Measurements from ENCODE around the gene NEU4. TPM values are rescaled to one million over a fixed set of nuclear protein-coding genes. Genes with fewer than 3 reads are reported as not detected.
"Not testable (repeated sequence)": the region's sequence is repeated elsewhere in the genome, so short reads cannot be mapped to it uniquely, and the experiment has no call there.

NEU4 gene
- not detected in 2 replicates for polyA plus RNA-seq (2011; rRNA removed)
- polyA minus RNA-seq (2011; rRNA and poly(A)+ RNA removed): not detected in 2 replicates

DNA sequence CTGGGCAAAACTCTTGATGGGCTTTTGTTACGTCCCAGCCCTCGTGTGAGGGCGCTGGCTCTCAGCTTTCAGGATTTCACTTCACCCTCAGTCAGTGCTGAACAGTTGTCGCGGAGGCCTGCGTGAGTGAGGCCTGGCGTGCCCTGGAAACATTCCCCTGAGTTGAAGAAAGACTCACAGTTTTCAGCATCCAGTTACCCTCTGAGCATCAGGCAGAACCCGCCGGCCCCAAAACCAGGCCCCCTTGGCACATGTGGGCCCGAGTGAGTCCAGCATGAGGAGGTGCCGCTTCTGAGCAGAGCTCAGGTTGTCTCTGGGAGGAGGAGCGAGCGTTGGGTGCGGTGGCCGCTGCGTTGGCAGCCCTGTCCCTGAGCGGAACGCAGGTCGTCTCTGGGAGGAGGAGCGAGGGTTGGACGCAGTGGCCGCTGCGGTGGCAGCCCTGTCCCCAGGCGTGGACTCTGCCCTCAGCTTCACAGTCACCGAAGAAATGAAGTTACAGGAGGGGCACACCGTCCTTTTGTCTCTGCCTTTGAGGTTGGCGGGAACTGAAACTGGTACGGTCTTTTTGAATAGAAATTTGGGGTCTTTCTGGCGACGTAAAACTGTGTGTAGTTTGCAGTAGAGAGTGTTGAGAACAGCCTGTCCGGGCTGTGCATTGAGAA lies at the start of gene NEU4:
NEU4 (plus strand) TSS at position 473 of the 662 bp plus-strand sequence. CDS start 5,292 bp downstream, outside the sequence.
- no peak within 1 kb of the TSS for H3K4me3 ChIP-seq (ENCODE audit: low read depth, low read length)
- ChIA-PET CTCF (interaction anchor here (0.6 kb wide), 1 partner anchor 44 kb away, joined by 3 read pairs; no protein-coding TSS in a partner anchor), POLR2A (no interaction called here)
- TF ChIP-seq, protein P1, sequence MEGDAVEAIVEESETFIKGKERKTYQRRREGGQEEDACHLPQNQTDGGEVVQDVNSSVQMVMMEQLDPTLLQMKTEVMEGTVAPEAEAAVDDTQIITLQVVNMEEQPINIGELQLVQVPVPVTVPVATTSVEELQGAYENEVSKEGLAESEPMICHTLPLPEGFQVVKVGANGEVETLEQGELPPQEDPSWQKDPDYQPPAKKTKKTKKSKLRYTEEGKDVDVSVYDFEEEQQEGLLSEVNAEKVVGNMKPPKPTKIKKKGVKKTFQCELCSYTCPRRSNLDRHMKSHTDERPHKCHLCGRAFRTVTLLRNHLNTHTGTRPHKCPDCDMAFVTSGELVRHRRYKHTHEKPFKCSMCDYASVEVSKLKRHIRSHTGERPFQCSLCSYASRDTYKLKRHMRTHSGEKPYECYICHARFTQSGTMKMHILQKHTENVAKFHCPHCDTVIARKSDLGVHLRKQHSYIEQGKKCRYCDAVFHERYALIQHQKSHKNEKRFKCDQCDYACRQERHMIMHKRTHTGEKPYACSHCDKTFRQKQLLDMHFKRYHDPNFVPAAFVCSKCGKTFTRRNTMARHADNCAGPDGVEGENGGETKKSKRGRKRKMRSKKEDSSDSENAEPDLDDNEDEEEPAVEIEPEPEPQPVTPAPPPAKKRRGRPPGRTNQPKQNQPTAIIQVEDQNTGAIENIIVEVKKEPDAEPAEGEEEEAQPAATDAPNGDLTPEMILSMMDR (IDR thresholded peaks at IDR 0.05; ENCODE audit: insufficient read depth, low read depth, low read length): no peak
- peaks cover 7% of the 10 kb centered on the region for H3K27me3 ChIP-seq (ENCODE audit: control insufficient read depth, insufficient read depth, low read length)
- DNase-seq (ENCODE audit: low read depth): no peak
- H3K36me3 ChIP-seq (ENCODE audit: control insufficient read depth, insufficient read depth, low read length): no peaks in the 10 kb centered on the region

- H3K27me3 ChIP-seq (ENCODE audit: control insufficient read depth, insufficient read depth, low read length); DNase-seq (ENCODE audit: low read depth); CTCF ChIA-PET: not testable (repeated sequence)
Observed at GRCh38 chr2:241759893-241760292, 49.1 kb upstream of the NEU4 start.

DNA sequence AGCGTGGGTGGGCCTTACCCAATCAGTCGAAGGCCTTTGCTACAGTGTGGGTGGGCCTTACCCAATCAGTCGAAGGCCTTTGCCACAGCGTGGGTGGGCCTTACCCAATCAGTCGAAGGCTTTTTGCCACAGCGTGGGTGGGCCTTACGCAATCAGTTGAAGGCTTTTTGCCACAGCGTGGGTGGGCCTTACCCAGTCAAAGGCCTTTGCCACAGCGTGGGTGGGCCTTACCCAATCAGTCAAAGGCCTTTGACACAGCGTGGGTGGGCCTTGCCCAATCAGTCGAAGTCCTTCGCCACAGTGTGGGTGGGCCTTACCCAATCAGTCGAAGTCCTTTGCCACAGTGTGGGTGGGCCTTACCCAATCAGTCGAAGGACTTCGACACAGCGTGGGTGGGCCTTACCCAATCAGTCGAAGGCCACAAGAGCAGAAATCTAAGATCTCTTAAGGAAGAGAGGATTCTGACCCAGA lies 48.7 kb upstream of the NEU4 start:
- TF ChIP-seq, protein P1 (IDR thresholded peaks at IDR 0.05; ENCODE audit: insufficient read depth, low read depth, low read length): no peak
- Histone ChIP-seq H3K4me3 (ENCODE audit: low read depth, low read length) (no peak overlapping the region), H3K27me3 (ENCODE audit: control insufficient read depth, insufficient read depth, low read length) (no peaks in the 10 kb centered on the region), H3K36me3 (ENCODE audit: control insufficient read depth, insufficient read depth, low read length) (peaks cover 12% of the 10 kb centered on the region)
- ChIA-PET CTCF (no interaction called here), POLR2A (no interaction called here)
- no peak for DNase-seq (ENCODE audit: low read depth)

More at GRCh38 chr2:241759893-241760292, 49.1 kb upstream of the NEU4 start:
- H3K36me3 ChIP-seq (ENCODE audit: control insufficient read depth, insufficient read depth, low read length): peaks cover 12% of the 10 kb centered on the region
- H3K4me3 ChIP-seq (ENCODE audit: low read depth, low read length); POLR2A ChIA-PET: not testable (repeated sequence)

GRCh38 chr2:241762321-241762932 lies 46.6 kb upstream of the NEU4 start:
- Histone ChIP-seq H3K27me3 (ENCODE audit: control insufficient read depth, insufficient read depth, low read length) (no peaks in the 10 kb centered on the region), H3K4me3 (ENCODE audit: low read depth, low read length) (no peak overlapping the region), H3K36me3 (ENCODE audit: control insufficient read depth, insufficient read depth, low read length) (peaks cover 6% of the 10 kb centered on the region)
- CTCF ChIA-PET: interaction anchor here (1.4 kb wide), 1 partner anchor 116 kb away, joined by 4 read pairs; no protein-coding TSS in a partner anchor
- no peak for DNase-seq (ENCODE audit: low read depth)
- TF ChIP-seq, protein P1 (IDR thresholded peaks at IDR 0.05; ENCODE audit: insufficient read depth, low read depth, low read length): no peak
- POLR2A ChIA-PET: no interaction called here

GRCh38 chr2:241762933-241763369 lies 46.0 kb upstream of the NEU4 start:
- CTCF ChIA-PET: no interaction called here

More at GRCh38 chr2:241762933-241763369, 46.0 kb upstream of the NEU4 start:
- TF ChIP-seq, protein P1 (IDR thresholded peaks at IDR 0.05; ENCODE audit: insufficient read depth, low read depth, low read length): no peak
- Histone ChIP-seq H3K4me3 (ENCODE audit: low read depth, low read length) (no peak overlapping the region), H3K36me3 (ENCODE audit: control insufficient read depth, insufficient read depth, low read length) (peaks cover 6% of the 10 kb centered on the region), H3K27me3 (ENCODE audit: control insufficient read depth, insufficient read depth, low read length) (no peaks in the 10 kb centered on the region)
- no peak for DNase-seq (ENCODE audit: low read depth)
- POLR2A ChIA-PET: no interaction called here
